Activated T-helper 1 cell treated with anti-CD3 and anti-CD28 coated beads, Interleukin-12 subunit alpha, Interleukin-12 subunit beta, Interleukin-2, Interleukin-4 antibody, amounts not matched to agents 30 ng/mL and 10 ng/mL and 1 ng/mL, durations not matched to agents 14 hours and 24 hours and 36 hours (primary cell): Measurements from ENCODE around the gene DDX4. TPM values are rescaled to one million over a fixed set of nuclear protein-coding genes. Genes with fewer than 3 reads are reported as not detected.

Experiments
- DNase-seq: peaks from one replicate; pipeline ENCODE4 v3.0.0; 2021; ENCODE audit warnings: low spot score
- H3K27ac Mint-ChIP-seq: one replicate; pipeline ENCODE4 v1.8.0; 2021; ENCODE audit warnings: mild to moderate bottlenecking, mixed read lengths
- H3K27me3 Mint-ChIP-seq: one replicate; pipeline ENCODE4 v1.8.0; 2022; ENCODE audit warnings: mild to moderate bottlenecking, moderate library complexity, mixed read lengths; ENCODE audit not compliant: insufficient read depth
- H3K36me3 Mint-ChIP-seq: one replicate; pipeline ENCODE4 v1.8.0; 2021; ENCODE audit warnings: low read depth, mixed read lengths
- H3K4me1 Mint-ChIP-seq: one replicate; pipeline ENCODE4 v1.8.0; 2021; ENCODE audit warnings: low read depth, mixed read lengths
- H3K4me3 Mint-ChIP-seq: one replicate; pipeline ENCODE4 v1.8.0; 2021; ENCODE audit warnings: mild to moderate bottlenecking, moderate library complexity, mixed read lengths
- H3K9me3 Mint-ChIP-seq: one replicate; pipeline ENCODE4 v1.8.0; 2021; ENCODE audit warnings: mixed read lengths
- intact Hi-C: fragments of 100-400 bp; cut with micrococcal nuclease; formaldehyde crosslinking; loops from one replicate; pipeline ENCODE4 v1.15.1; 2024
- total RNA-seq: library from RNA; stranded (reverse); gene quantifications from 2 replicates; pipeline ENCODE4 v1.2.3, GENCODE V29; 2022

Gene DDX4
- total RNA-seq, 1 donor from 2014 or later, result not detected

GRCh38 chr5:55850839-55851674 is 113.2 kb downstream of the DDX4 start, which contains the start of gene IL31RA:
Gene IL31RA (plus strand): TSS chr5:55851357. CDS start chr5:55851571, 214 bp downstream.
- Mint-ChIP-seq H3K36me3 (peaks cover 4% of the 10 kb centered on the region), H3K27me3 (peaks cover 2% of the 10 kb centered on the region), H3K27ac (peak within 1 kb of the TSS; percentile 20), H3K4me3 (no peak within 1 kb of the TSS), H3K4me1 (peaks cover 59% of the 10 kb centered on the region), H3K9me3 (peaks cover 4% of the 10 kb centered on the region)
- intact Hi-C loops, result no loop called here
- DNase-seq, result no peak

- peaks cover 65% of the 10 kb centered on the region for H3K4me1 Mint-ChIP-seq
- H3K27ac Mint-ChIP-seq, result peak overlapping the region; percentile 20
- H3K4me3 Mint-ChIP-seq, result no peak overlapping the region
- peaks cover 4% of the 10 kb centered on the region for H3K36me3 Mint-ChIP-seq
- intact Hi-C loops, result no loop called here
- peaks cover 2% of the 10 kb centered on the region for H3K27me3 Mint-ChIP-seq
- no peak for DNase-seq
- H3K9me3 Mint-ChIP-seq, result peaks cover 4% of the 10 kb centered on the region
These were observed 113.8 kb downstream of the DDX4 start for GRCh38 chr5:55851675-55851979.

- DNase-seq, result no peak
- Mint-ChIP-seq H3K4me3 (no peak overlapping the region), H3K9me3 (peaks cover 4% of the 10 kb centered on the region), H3K27ac (no peak overlapping the region), H3K27me3 (peaks cover 2% of the 10 kb centered on the region), H3K36me3 (peaks cover 4% of the 10 kb centered on the region), H3K4me1 (peaks cover 74% of the 10 kb centered on the region)
- intact Hi-C loops, result no loop called here
These were observed 114.6 kb downstream of the DDX4 start for GRCh38 chr5:55852503-55852902.

- H3K4me3 Mint-ChIP-seq, result peak overlapping the region; percentile 56
- peaks cover 78% of the 10 kb centered on the region for H3K4me1 Mint-ChIP-seq
- peaks cover 2% of the 10 kb centered on the region for H3K36me3 Mint-ChIP-seq
- H3K9me3 Mint-ChIP-seq, result no peaks in the 10 kb centered on the region
- intact Hi-C loops, result loop anchor here (1.0 kb wide), 1 partner anchor 15 kb away; no protein-coding TSS in a partner anchor
- peaks cover 2% of the 10 kb centered on the region for H3K27me3 Mint-ChIP-seq
- DNase-seq, result no peak
- H3K27ac Mint-ChIP-seq, result peak overlapping the region; percentile 59
These were observed 115.3 kb downstream of the DDX4 start for GRCh38 chr5:55853041-55853670.

GRCh38 chr5:55853818-55854217 is 116.0 kb downstream of the DDX4 start:
- H3K9me3 Mint-ChIP-seq, result peaks cover 2% of the 10 kb centered on the region
- H3K4me1 Mint-ChIP-seq, result peaks cover 71% of the 10 kb centered on the region
- intact Hi-C loops, result loop anchor here (1.0 kb wide), 1 partner anchor 14 kb away; no protein-coding TSS in a partner anchor
- no peak for DNase-seq
- peaks cover 3% of the 10 kb centered on the region for H3K36me3 Mint-ChIP-seq
- H3K4me3 Mint-ChIP-seq, result peak overlapping the region; percentile 56
- H3K27me3 Mint-ChIP-seq, result peaks cover 2% of the 10 kb centered on the region
- no peak overlapping the region for H3K27ac Mint-ChIP-seq

GRCh38 chr5:55855509-55855908 is 117.6 kb downstream of the DDX4 start:
- H3K36me3 Mint-ChIP-seq, result peaks cover 5% of the 10 kb centered on the region
- peak overlapping the region; percentile 69 for H3K4me3 Mint-ChIP-seq
- H3K27ac Mint-ChIP-seq, result peak overlapping the region; percentile 59
- DNase-seq, result peak; percentile 21
- peaks cover 62% of the 10 kb centered on the region for H3K4me1 Mint-ChIP-seq
- peaks cover 2% of the 10 kb centered on the region for H3K27me3 Mint-ChIP-seq
- intact Hi-C loops, result no loop called here
- H3K9me3 Mint-ChIP-seq, result peaks cover 7% of the 10 kb centered on the region

GRCh38 chr5:55856516-55857246 is 118.8 kb downstream of the DDX4 start:
- Mint-ChIP-seq H3K4me1 (peaks cover 57% of the 10 kb centered on the region), H3K36me3 (peaks cover 6% of the 10 kb centered on the region), H3K27me3 (peaks cover 2% of the 10 kb centered on the region), H3K9me3 (peaks cover 13% of the 10 kb centered on the region), H3K27ac (peak overlapping the region; percentile 59), H3K4me3 (peak overlapping the region; percentile 69)
- intact Hi-C loops, result no loop called here
- DNase-seq, result peak; percentile 20

- Mint-ChIP-seq H3K27ac (peak overlapping the region; percentile 59), H3K36me3 (peaks cover 5% of the 10 kb centered on the region), H3K4me1 (peaks cover 55% of the 10 kb centered on the region), H3K4me3 (peak overlapping the region; percentile 69), H3K9me3 (peaks cover 14% of the 10 kb centered on the region), H3K27me3 (no peaks in the 10 kb centered on the region)
- intact Hi-C loops, result no loop called here
- DNase-seq, result no peak
These were observed 119.4 kb downstream of the DDX4 start for GRCh38 chr5:55857247-55857640.

GRCh38 chr5:55858104-55858503 is 120.2 kb downstream of the DDX4 start:
- intact Hi-C loops, result no loop called here
- Mint-ChIP-seq H3K9me3 (peaks cover 14% of the 10 kb centered on the region), H3K27ac (no peak overlapping the region), H3K36me3 (peaks cover 5% of the 10 kb centered on the region), H3K4me3 (no peak overlapping the region), H3K4me1 (peaks cover 47% of the 10 kb centered on the region), H3K27me3 (no peaks in the 10 kb centered on the region)
- no peak for DNase-seq

- DNase-seq, result no peak
- no peak overlapping the region for H3K27ac Mint-ChIP-seq
These were observed 122.4 kb downstream of the DDX4 start for GRCh38 chr5:55860288-55860687.

GRCh38 chr5:55860709-55861108 is 122.8 kb downstream of the DDX4 start:
- no peaks in the 10 kb centered on the region for H3K27me3 Mint-ChIP-seq
- H3K4me1 Mint-ChIP-seq, result peaks cover 26% of the 10 kb centered on the region
- peaks cover 5% of the 10 kb centered on the region for H3K36me3 Mint-ChIP-seq
- intact Hi-C loops, result no loop called here
- DNase-seq, result no peak
- H3K9me3 Mint-ChIP-seq, result peaks cover 14% of the 10 kb centered on the region
- no peak overlapping the region for H3K27ac Mint-ChIP-seq
- no peak overlapping the region for H3K4me3 Mint-ChIP-seq

More at GRCh38 chr5:55860288-55860687, 122.4 kb downstream of the DDX4 start:
- Mint-ChIP-seq H3K27me3 (no peaks in the 10 kb centered on the region), H3K9me3 (peaks cover 14% of the 10 kb centered on the region), H3K4me3 (no peak overlapping the region), H3K4me1 (peaks cover 31% of the 10 kb centered on the region), H3K36me3 (peaks cover 5% of the 10 kb centered on the region)
- intact Hi-C loops, result no loop called here

GRCh38 chr5:55864606-55865541 is 127.0 kb downstream of the DDX4 start:
- H3K27me3 Mint-ChIP-seq, result no peaks in the 10 kb centered on the region
- intact Hi-C loops, result loop anchor here (5.0 kb wide), 2 partner anchors 283 to 462 kb away; no protein-coding TSS in a partner anchor
- H3K4me1 Mint-ChIP-seq, result peaks cover 19% of the 10 kb centered on the region
- peak overlapping the region; percentile 54 for H3K27ac Mint-ChIP-seq
- peaks cover 9% of the 10 kb centered on the region for H3K9me3 Mint-ChIP-seq
- DNase-seq, result no peak
- H3K36me3 Mint-ChIP-seq, result peaks cover 2% of the 10 kb centered on the region
- no peak overlapping the region for H3K4me3 Mint-ChIP-seq
